Stimulated activated CD8-positive, alpha-beta memory T cell treated with anti-CD3 and anti-CD28 coated beads, Interleukin-4, amount 100 ng/mL, for 24 hours (primary cell): ENCODE measurements around the gene HLA-G.
"Not testable (repeated sequence)": the region's sequence is repeated elsewhere in the genome, so short reads cannot be mapped to it uniquely, and the experiment has no call there.

Experiments
- DNase-seq: peaks from one replicate; pipeline ENCODE4 v3.0.0-alpha.2; 2020; ENCODE audit warnings: low read depth

The HLA-G gene

GRCh38 chr6:29872791-29873190 lies 45.2 kb downstream of the HLA-G start:
- no peak for DNase-seq

- no peak for DNase-seq
Observed at GRCh38 chr6:29875257-29875656, 47.6 kb downstream of the HLA-G start.

- DNase-seq, result not testable (repeated sequence)
Observed at GRCh38 chr6:29875734-29876133, 48.1 kb downstream of the HLA-G start.
